GM23338 (cell line): ENCODE results near the gene RAB32. TPM values are rescaled to one million over a fixed set of nuclear protein-coding genes. Genes with fewer than 3 reads are reported as not detected.

Source experiments
- ATAC-seq: fragments of 200-7000 bp; cut with Tn5 transposase; 3 replicates; pipeline ENCODE4 v1.9.1; 2020
- DNase-seq: peaks from one replicate; pipeline ENCODE4 v3.0.0-alpha.2; 2015; ENCODE audit warnings: low spot score
- H2AFZ ChIP-seq: fragments of 200-600 bp; sonication (generic); 2 replicates; pipeline ENCODE4 v1.8.0; 2016; ENCODE audit warnings: antibody characterized with exemption, mild to moderate bottlenecking, moderate library complexity
- H3F3A ChIP-seq: fragments of 200-600 bp; sonication (generic); replicated peaks from 2 replicates; pipeline ENCODE4 v1.8.0; 2017; ENCODE audit warnings: antibody characterized with exemption, mixed run types, low read depth
- H3K27ac ChIP-seq: fragments of 200-600 bp; sonication (generic); 2 replicates; pipeline ENCODE4 v1.6.1; 2016; ENCODE audit warnings: low read depth
- H3K27me3 ChIP-seq: fragments of 200-600 bp; sonication (generic); 2 replicates; pipeline ENCODE4 v1.8.0; 2016; ENCODE audit warnings: mild to moderate bottlenecking, mixed run types, moderate library complexity; ENCODE audit not compliant: insufficient read depth
- H3K36me3 ChIP-seq: fragments of 200-600 bp; sonication (generic); 2 replicates; pipeline ENCODE4 v1.8.0; 2016; ENCODE audit warnings: mild to moderate bottlenecking; ENCODE audit not compliant: insufficient read depth
- H3K4me1 ChIP-seq: fragments of 200-600 bp; sonication (generic); 2 replicates; pipeline ENCODE4 v1.8.0; 2016; ENCODE audit warnings: mild to moderate bottlenecking, moderate library complexity; ENCODE audit not compliant: insufficient read depth
- H3K4me2 ChIP-seq: fragments of 200-600 bp; sonication (generic); 2 replicates; pipeline ENCODE4 v1.7.1; 2017; ENCODE audit warnings: mixed run types
- H3K4me3 ChIP-seq: fragments of 200-600 bp; sonication (generic); 2 replicates; pipeline ENCODE4 v1.6.1; 2016; ENCODE audit warnings: mixed run types
- H3K79me2 ChIP-seq: fragments of 200-600 bp; sonication (generic); replicated peaks from 2 replicates; pipeline ENCODE4 v1.8.0; 2017; ENCODE audit warnings: mild to moderate bottlenecking; ENCODE audit not compliant: insufficient read depth
- H3K9me2 ChIP-seq: fragments of 200-600 bp; sonication (generic); 2 replicates; pipeline ENCODE4 v1.8.0; 2017; ENCODE audit not compliant: insufficient read depth
- H4K20me1 ChIP-seq: fragments of 200-600 bp; sonication (generic); replicated peaks from 2 replicates; pipeline ENCODE4 v1.8.0; 2017; ENCODE audit warnings: mild to moderate bottlenecking; ENCODE audit not compliant: insufficient read depth
- H3K27ac Mint-ChIP-seq: 2 replicates; pipeline ENCODE4 v1.8.0; 2020; ENCODE audit warnings: inconsistent platforms, mild to moderate bottlenecking, moderate library complexity, mixed read lengths
- H3K27me3 Mint-ChIP-seq: 3 replicates; pipeline ENCODE4 v1.8.0; 2022; ENCODE audit warnings: low read depth, mild to moderate bottlenecking, moderate library complexity, mixed read lengths, inconsistent platforms; ENCODE audit not compliant: insufficient read depth, poor library complexity
- H3K36me3 Mint-ChIP-seq: 3 replicates; pipeline ENCODE4 v1.8.0; 2021; ENCODE audit warnings: low read depth, mild to moderate bottlenecking, inconsistent platforms, moderate library complexity, mixed read lengths
- H3K4me1 Mint-ChIP-seq: 3 replicates; pipeline ENCODE4 v1.8.0; 2020; ENCODE audit warnings: mild to moderate bottlenecking, inconsistent platforms, mixed read lengths
- H3K4me3 Mint-ChIP-seq: 3 replicates; pipeline ENCODE4 v1.8.0; 2021; ENCODE audit warnings: moderate library complexity, mild to moderate bottlenecking, inconsistent platforms, mixed read lengths
- H3K9me3 Mint-ChIP-seq: 3 replicates; pipeline ENCODE4 v1.8.0; 2020; ENCODE audit warnings: moderate library complexity, mild to moderate bottlenecking, inconsistent platforms, mixed read lengths
- CTCF ChIP-seq, 2 experiments: fragments of 200-600 bp in 1 of 2; sonication (generic) in 1 of 2; conservative IDR thresholded peaks; 2 replicates each; pipeline versions ENCODE4 v1.5.1 to v1.6.1; 2016 to 2017; ENCODE audit warnings: antibody characterized with exemption in 2 of 2, low read depth in 2 of 2, mild to moderate bottlenecking in 2 of 2, moderate library complexity in 1 of 2
- EZH2 ChIP-seq: fragments of 200-600 bp; sonication (generic); IDR thresholded peaks from one replicate; pipeline ENCODE4 v1.8.0; 2017; ENCODE audit warnings: antibody characterized with exemption, mild to moderate bottlenecking, low read depth; ENCODE audit not compliant: unreplicated experiment
- JUNB ChIP-seq: IDR thresholded peaks from one replicate; pipeline ENCODE4 v1.6.1; 2016; ENCODE audit warnings: antibody characterized with exemption; ENCODE audit not compliant: unreplicated experiment
- STAT1 ChIP-seq: IDR thresholded peaks from one replicate; pipeline ENCODE4 v1.6.1; 2016; ENCODE audit warnings: antibody characterized with exemption; ENCODE audit not compliant: unreplicated experiment
- ZNF331 ChIP-seq: fragments of 250-450 bp; sonication (Bioruptor Pico); IDR thresholded peaks from 2 replicates; pipeline ENCODE4 v1.5.0; 2020; ENCODE audit warnings: low read depth, mild to moderate bottlenecking, moderate library complexity
- polyA plus RNA-seq: library from polyadenylated mRNA; unstranded; fragments of >200 nt; fragmentation: Nextera tagmentation; extraction: Ambion mirVana; gene quantifications from 2 replicates; pipeline ENCODE4 v1.2.1, GENCODE V29; 2016
- total RNA-seq: library from RNA; depleted of rRNA; stranded (reverse); fragments of >200 nt; shearing (Covaris generic); gene quantifications from 2 replicates; pipeline ENCODE4 v1.2.3, GENCODE V29; 2014
- TF ChIP-seq, protein P1 (sequence below): fragments of 250-450 bp; sonication (Bioruptor Pico); IDR thresholded peaks from 2 replicates; pipeline ENCODE4 v1.5.0; 2020; ENCODE audit warnings: mild to moderate bottlenecking, moderate library complexity

RAB32 gene
- total and polyA plus RNA-seq, 2 experiments from 2014 or later = 5.7 to 10.4 TPM

GRCh38 chr6:146498309-146498708, 45.3 kb upstream of the RAB32 start:
- Mint-ChIP-seq H3K36me3 (no peaks in the 10 kb centered on the region), H3K27ac (no peak overlapping the region), H3K27me3 (no peaks in the 10 kb centered on the region), H3K9me3 (no peaks in the 10 kb centered on the region; the same call in 2 of the 3 replicates), H3K4me1 (peaks cover 3% of the 10 kb centered on the region; the same call in 2 of the 3 replicates), H3K4me3 (no peak overlapping the region)
- no peak overlapping the region for H3K4me2 ChIP-seq
- H2AFZ ChIP-seq = no peak overlapping the region
- H3K4me3 ChIP-seq = no peak overlapping the region
- H3K4me1 ChIP-seq = no peaks in the 10 kb centered on the region
- H3K79me2 ChIP-seq = no peaks in the 10 kb centered on the region
- H3K27ac ChIP-seq = no peak overlapping the region
- H4K20me1 ChIP-seq = no peaks in the 10 kb centered on the region
- no peaks in the 10 kb centered on the region for H3K27me3 ChIP-seq
- TF ChIP-seq ZNF331 (CRISPR knock-in tag) (no peak), STAT1 (no peak), JUNB (no peak), EZH2 (no peak), CTCF (conservative IDR thresholded peaks at IDR 0.05; ENCODE audit: low read depth in 2 of 2) (no peak)
- TF ChIP-seq, protein P1, sequence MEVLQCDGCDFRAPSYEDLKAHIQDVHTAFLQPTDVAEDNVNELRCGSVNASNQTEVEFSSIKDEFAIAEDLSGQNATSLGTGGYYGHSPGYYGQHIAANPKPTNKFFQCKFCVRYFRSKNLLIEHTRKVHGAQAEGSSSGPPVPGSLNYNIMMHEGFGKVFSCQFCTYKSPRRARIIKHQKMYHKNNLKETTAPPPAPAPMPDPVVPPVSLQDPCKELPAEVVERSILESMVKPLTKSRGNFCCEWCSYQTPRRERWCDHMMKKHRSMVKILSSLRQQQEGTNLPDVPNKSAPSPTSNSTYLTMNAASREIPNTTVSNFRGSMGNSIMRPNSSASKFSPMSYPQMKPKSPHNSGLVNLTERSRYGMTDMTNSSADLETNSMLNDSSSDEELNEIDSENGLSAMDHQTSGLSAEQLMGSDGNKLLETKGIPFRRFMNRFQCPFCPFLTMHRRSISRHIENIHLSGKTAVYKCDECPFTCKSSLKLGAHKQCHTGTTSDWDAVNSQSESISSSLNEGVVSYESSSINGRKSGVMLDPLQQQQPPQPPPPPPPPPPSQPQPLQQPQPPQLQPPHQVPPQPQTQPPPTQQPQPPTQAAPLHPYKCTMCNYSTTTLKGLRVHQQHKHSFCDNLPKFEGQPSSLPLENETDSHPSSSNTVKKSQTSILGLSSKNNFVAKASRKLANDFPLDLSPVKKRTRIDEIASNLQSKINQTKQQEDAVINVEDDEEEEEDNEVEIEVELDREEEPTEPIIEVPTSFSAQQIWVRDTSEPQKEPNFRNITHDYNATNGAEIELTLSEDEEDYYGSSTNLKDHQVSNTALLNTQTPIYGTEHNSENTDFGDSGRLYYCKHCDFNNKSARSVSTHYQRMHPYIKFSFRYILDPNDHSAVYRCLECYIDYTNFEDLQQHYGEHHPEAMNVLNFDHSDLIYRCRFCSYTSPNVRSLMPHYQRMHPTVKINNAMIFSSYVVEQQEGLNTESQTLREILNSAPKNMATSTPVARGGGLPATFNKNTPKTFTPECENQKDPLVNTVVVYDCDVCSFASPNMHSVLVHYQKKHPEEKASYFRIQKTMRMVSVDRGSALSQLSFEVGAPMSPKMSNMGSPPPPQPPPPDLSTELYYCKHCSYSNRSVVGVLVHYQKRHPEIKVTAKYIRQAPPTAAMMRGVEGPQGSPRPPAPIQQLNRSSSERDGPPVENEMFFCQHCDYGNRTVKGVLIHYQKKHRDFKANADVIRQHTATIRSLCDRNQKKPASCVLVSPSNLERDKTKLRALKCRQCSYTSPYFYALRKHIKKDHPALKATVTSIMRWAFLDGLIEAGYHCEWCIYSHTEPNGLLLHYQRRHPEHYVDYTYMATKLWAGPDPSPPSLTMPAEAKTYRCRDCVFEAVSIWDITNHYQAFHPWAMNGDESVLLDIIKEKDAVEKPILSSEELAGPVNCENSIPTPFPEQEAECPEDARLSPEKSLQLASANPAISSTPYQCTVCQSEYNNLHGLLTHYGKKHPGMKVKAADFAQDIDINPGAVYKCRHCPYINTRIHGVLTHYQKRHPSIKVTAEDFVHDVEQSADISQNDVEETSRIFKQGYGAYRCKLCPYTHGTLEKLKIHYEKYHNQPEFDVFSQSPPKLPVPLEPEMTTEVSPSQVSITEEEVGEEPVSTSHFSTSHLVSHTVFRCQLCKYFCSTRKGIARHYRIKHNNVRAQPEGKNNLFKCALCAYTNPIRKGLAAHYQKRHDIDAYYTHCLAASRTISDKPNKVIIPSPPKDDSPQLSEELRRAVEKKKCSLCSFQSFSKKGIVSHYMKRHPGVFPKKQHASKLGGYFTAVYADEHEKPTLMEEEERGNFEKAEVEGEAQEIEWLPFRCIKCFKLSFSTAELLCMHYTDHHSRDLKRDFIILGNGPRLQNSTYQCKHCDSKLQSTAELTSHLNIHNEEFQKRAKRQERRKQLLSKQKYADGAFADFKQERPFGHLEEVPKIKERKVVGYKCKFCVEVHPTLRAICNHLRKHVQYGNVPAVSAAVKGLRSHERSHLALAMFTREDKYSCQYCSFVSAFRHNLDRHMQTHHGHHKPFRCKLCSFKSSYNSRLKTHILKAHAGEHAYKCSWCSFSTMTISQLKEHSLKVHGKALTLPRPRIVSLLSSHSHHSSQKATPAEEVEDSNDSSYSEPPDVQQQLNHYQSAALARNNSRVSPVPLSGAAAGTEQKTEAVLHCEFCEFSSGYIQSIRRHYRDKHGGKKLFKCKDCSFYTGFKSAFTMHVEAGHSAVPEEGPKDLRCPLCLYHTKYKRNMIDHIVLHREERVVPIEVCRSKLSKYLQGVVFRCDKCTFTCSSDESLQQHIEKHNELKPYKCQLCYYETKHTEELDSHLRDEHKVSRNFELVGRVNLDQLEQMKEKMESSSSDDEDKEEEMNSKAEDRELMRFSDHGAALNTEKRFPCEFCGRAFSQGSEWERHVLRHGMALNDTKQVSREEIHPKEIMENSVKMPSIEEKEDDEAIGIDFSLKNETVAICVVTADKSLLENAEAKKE = no peak
- ATAC-seq = no peak
- no peak for DNase-seq
- H3K9me2 ChIP-seq = no peaks in the 10 kb centered on the region
- H3F3A ChIP-seq = no peaks in the 10 kb centered on the region
- no peaks in the 10 kb centered on the region for H3K36me3 ChIP-seq
